Measurements from ENCODE around the gene TRAPPC12. TPM values are rescaled to one million over a fixed set of nuclear protein-coding genes. Genes with fewer than 3 reads are reported as not detected.

The TRAPPC12 gene
- total RNA-seq, 3 donors from 2014 or later (not counting 1 experiment from before 2014, with no cell fraction given): 65.1 to 92.6 (median 86.7) TPM

DNA sequence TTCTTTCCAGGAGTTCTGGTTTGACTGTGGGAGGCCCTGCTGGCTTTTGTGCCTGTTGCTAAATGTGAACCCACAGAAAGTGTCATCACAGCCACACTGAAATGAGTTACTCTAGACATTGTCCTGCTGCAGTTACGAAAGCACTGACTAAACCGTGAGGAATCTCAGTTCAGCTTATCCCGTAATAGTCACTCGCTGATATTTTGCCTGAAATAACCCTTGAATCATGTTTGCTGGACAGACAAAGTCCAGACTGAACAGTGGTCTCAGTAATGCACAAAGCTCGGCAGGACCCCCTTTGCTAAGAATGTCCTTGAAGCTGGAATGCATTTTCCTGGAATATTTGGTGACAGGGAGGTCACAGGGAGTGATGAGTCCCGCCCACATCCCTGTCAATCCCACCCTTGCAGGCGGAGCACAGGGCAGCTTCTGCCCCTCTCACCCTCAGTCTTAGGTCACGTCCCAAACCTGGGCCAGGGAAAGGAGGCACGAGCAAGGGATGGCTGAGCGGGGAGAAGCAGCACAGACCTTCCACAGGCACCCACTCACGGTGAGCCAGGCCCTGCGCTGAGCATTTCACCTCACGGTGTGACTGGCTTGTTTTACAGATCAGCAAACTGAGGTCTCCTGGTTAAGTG lies 86.5 kb downstream of the TRAPPC12 start:
- H3K36me3 Mint-ChIP-seq: no peaks in the 10 kb centered on the region
- Histone ChIP-seq H3K27ac (ENCODE audit: low read length) (no peak overlapping the region), H3K9me3 (ENCODE audit: control insufficient read depth, insufficient read depth, low read length) (no peaks in the 10 kb centered on the region), H3K36me3 (ENCODE audit: control insufficient read depth, insufficient read depth, low read length) (peaks cover 67% of the 10 kb centered on the region), H3K27me3 (ENCODE audit: control insufficient read depth, insufficient read depth, low read length) (no peaks in the 10 kb centered on the region), H3K4me3 (ENCODE audit: low read length) (no peak overlapping the region), H3K4me1 (ENCODE audit: control insufficient read depth, insufficient read depth, low read length) (peaks cover 4% of the 10 kb centered on the region)
- ATAC-seq (no peak), DNase-seq (no peak)
- 94% methylated on average over 13 of the region's 13 CpGs for WGBS (ENCODE audit: insufficient coverage)
- no peak overlapping the region for H3K27ac Mint-ChIP-seq
- no peaks in the 10 kb centered on the region for H3K27me3 Mint-ChIP-seq (ENCODE audit: low read depth in 2 of 2)
- TF ChIP-seq, protein P1, sequence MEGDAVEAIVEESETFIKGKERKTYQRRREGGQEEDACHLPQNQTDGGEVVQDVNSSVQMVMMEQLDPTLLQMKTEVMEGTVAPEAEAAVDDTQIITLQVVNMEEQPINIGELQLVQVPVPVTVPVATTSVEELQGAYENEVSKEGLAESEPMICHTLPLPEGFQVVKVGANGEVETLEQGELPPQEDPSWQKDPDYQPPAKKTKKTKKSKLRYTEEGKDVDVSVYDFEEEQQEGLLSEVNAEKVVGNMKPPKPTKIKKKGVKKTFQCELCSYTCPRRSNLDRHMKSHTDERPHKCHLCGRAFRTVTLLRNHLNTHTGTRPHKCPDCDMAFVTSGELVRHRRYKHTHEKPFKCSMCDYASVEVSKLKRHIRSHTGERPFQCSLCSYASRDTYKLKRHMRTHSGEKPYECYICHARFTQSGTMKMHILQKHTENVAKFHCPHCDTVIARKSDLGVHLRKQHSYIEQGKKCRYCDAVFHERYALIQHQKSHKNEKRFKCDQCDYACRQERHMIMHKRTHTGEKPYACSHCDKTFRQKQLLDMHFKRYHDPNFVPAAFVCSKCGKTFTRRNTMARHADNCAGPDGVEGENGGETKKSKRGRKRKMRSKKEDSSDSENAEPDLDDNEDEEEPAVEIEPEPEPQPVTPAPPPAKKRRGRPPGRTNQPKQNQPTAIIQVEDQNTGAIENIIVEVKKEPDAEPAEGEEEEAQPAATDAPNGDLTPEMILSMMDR (IDR thresholded peaks at IDR 0.05): no peak
- no peaks in the 10 kb centered on the region for H3K9me3 Mint-ChIP-seq
- peaks cover 6 to 9% of the 10 kb centered on the region in 2 donors for H3K4me1 Mint-ChIP-seq
- no peak overlapping the region for H3K4me3 Mint-ChIP-seq
- intact Hi-C loops (cut with micrococcal nuclease): no loop called here

DNA sequence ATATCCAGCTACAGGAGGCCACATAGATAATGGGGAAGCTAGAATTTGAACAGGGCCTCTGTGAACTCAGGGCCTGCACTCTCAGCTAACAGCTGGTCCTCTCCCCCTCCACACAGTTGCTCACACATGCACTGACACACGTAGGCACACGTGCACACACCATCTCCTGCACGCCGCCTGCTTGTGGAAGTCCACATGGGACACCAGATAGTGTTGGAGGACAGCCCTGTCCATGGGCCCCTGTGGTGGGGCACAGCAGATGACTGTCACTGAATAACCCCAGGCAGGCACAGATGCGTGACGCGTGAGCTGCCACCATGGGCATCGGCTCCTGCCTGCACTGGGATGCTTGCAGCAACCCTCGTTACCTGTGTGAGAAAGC lies 87.0 kb downstream of the TRAPPC12 start:
- DNase-seq (no peak), ATAC-seq (no peak)
- no peak overlapping the region for H3K27ac Mint-ChIP-seq
- Histone ChIP-seq H3K27me3 (ENCODE audit: control insufficient read depth, insufficient read depth, low read length) (no peaks in the 10 kb centered on the region), H3K27ac (ENCODE audit: low read length) (no peak overlapping the region), H3K9me3 (ENCODE audit: control insufficient read depth, insufficient read depth, low read length) (no peaks in the 10 kb centered on the region), H3K36me3 (ENCODE audit: control insufficient read depth, insufficient read depth, low read length) (peaks cover 70% of the 10 kb centered on the region), H3K4me1 (ENCODE audit: control insufficient read depth, insufficient read depth, low read length) (peaks cover 4% of the 10 kb centered on the region), H3K4me3 (ENCODE audit: low read length) (no peak overlapping the region)
- H3K9me3 Mint-ChIP-seq: no peaks in the 10 kb centered on the region
- TF ChIP-seq, protein P1 (IDR thresholded peaks at IDR 0.05): no peak
- peaks cover 6 to 9% of the 10 kb centered on the region in 2 donors for H3K4me1 Mint-ChIP-seq
- H3K27me3 Mint-ChIP-seq (ENCODE audit: low read depth in 2 of 2): no peaks in the 10 kb centered on the region
- 95% methylated on average over 9 of the region's 9 CpGs for WGBS (ENCODE audit: insufficient coverage)
- intact Hi-C loops (cut with micrococcal nuclease): no loop called here
- H3K4me3 Mint-ChIP-seq: no peak overlapping the region
- H3K36me3 Mint-ChIP-seq: no peaks in the 10 kb centered on the region

- 95% methylated on average over 14 of the region's 14 CpGs for WGBS (ENCODE audit: insufficient coverage)
- no peak overlapping the region for H3K27ac Mint-ChIP-seq
Measured at GRCh38 chr2:3466966-3467365, 87.5 kb downstream of the TRAPPC12 start.

More at GRCh38 chr2:3466966-3467365, 87.5 kb downstream of the TRAPPC12 start:
- Histone ChIP-seq H3K4me1 (ENCODE audit: control insufficient read depth, insufficient read depth, low read length) (peaks cover under 1% of the 10 kb centered on the region), H3K4me3 (ENCODE audit: low read length) (no peak overlapping the region), H3K36me3 (ENCODE audit: control insufficient read depth, insufficient read depth, low read length) (peaks cover 73% of the 10 kb centered on the region), H3K27me3 (ENCODE audit: control insufficient read depth, insufficient read depth, low read length) (no peaks in the 10 kb centered on the region), H3K27ac (ENCODE audit: low read length) (no peak overlapping the region), H3K9me3 (ENCODE audit: control insufficient read depth, insufficient read depth, low read length) (no peaks in the 10 kb centered on the region)
- no peak overlapping the region for H3K4me3 Mint-ChIP-seq
- H3K9me3 Mint-ChIP-seq: no peaks in the 10 kb centered on the region
- intact Hi-C loops (cut with micrococcal nuclease): no loop called here
- TF ChIP-seq, protein P1 (IDR thresholded peaks at IDR 0.05): no peak
- no peak for ATAC-seq
- H3K27me3 Mint-ChIP-seq (ENCODE audit: low read depth in 2 of 2): no peaks in the 10 kb centered on the region
- peaks cover 3 to 9% of the 10 kb centered on the region in 2 donors for H3K4me1 Mint-ChIP-seq
- H3K36me3 Mint-ChIP-seq: no peaks in the 10 kb centered on the region
- DNase-seq: no peak

Data from natural killer cell (primary cell).